GM10847 (cell line): Measurements from ENCODE around the gene C17orf107.

Source experiments
- POLR2A ChIP-seq: IDR thresholded peaks from 2 replicates; pipeline ENCODE4 v1.6.1; 2011; ENCODE audit not compliant: insufficient read length; ENCODE audit errors: extremely low read depth

Gene C17orf107

GRCh38 chr17:4872786-4873185 is 26.6 kb upstream of the C17orf107 start:
- no peak for TF ChIP-seq POLR2A

GRCh38 chr17:4877089-4877488 is 22.2 kb upstream of the C17orf107 start:
- TF ChIP-seq POLR2A = no peak

DNA sequence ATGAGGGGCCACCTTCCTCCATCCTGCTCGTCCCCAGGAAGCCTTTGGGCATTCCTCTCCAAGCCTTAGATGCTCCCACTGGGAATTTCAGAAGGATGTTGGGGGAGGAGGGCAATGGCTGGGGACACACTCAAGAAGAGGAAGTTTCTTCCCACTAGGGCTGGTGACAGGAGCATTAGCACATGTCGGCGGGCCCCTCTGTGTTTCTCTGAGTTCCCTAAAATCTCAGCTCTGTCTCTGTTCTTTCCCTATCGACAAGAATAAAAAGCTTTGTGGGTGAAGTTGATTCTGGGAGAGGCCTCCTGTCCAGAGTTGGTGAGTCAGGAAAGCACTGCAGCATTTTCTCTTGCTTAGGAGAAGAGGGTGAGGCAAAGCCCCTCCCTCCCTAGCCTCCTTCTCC is 19.7 kb upstream of the C17orf107 start:
- no peak for TF ChIP-seq POLR2A

GRCh38 chr17:4880857-4881256 is 18.5 kb upstream of the C17orf107 start:
- no peak for TF ChIP-seq POLR2A

DNA sequence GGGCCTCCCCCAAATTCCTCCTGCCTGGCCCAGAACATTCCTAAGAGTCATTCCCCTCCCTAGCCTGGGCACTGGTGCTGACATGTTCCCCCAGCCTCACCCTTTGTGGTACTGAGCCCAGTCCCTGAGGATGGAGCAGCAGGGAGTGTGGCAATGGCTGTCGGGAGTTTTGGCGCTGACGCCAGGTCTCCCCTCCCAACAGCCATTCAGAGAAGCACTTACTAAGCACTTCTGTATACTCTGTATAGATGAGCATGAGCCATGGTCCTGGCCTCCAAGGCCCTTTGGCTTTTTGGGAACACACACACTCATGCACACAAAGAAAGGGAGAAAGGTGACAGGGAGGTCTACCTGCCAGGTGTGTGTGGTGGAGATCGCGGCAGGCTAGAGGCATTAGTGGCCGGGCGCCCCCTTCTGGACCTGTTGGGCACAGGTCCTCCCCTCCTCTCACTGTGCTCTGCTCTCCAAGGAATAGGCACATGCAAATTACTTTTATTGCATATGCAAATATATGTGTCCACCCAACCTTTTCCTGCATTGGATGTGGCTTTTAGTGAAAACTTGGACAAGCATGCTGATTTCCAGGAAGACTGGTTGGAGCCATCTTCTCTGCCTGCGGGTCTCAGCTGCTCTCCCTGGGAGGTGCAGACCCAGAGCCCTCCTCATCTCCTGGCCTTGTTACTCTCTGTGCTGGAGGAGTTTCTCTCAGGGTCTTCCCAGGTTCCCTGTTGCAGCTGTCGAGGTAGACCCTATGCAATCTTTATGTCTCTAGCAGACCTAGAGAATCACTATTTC is 17.4 kb upstream of the C17orf107 start:
- TF ChIP-seq POLR2A = no peak

DNA sequence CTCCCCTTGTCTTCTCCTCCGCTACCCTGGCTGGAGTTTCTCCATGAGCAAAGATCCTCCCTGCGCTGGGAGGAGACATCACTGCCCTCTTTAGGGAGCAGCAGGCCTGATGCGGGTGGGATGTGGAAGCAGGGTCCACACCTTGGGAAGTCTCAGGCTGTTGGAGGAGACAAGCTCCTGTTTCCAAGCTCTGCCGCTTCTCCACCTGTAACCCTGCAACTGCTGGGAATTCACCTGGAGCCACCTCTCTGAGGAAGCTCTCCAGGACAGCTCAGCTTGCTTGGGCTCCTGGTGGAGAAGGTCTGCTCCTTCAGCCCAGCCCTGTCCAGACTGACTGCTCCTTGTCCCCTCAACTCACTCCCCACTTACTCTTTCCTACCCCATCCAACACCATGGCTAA is 14.8 kb upstream of the C17orf107 start:
- TF ChIP-seq POLR2A = no peak

GRCh38 chr17:4886830-4887229 is 12.5 kb upstream of the C17orf107 start:
- no peak for TF ChIP-seq POLR2A

DNA sequence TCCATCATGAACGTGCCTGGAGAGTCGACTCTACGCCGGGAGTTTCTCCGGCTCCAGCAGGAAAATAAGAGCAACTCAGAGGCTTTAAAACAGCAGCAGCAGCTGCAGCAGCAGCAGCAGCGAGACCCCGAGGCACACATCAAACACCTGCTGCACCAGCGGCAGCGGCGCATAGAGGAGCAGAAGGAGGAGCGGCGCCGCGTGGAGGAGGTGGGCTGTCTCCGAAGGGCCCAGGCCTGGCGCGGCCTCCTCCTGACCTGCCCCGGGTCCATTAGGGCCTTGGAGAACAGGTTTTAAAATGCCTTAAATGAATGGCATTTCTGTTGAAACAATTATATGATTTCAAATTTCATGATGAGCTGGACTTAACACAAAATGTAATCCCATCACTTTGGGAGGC is 11.8 kb upstream of the C17orf107 start:
- TF ChIP-seq POLR2A = no peak

DNA sequence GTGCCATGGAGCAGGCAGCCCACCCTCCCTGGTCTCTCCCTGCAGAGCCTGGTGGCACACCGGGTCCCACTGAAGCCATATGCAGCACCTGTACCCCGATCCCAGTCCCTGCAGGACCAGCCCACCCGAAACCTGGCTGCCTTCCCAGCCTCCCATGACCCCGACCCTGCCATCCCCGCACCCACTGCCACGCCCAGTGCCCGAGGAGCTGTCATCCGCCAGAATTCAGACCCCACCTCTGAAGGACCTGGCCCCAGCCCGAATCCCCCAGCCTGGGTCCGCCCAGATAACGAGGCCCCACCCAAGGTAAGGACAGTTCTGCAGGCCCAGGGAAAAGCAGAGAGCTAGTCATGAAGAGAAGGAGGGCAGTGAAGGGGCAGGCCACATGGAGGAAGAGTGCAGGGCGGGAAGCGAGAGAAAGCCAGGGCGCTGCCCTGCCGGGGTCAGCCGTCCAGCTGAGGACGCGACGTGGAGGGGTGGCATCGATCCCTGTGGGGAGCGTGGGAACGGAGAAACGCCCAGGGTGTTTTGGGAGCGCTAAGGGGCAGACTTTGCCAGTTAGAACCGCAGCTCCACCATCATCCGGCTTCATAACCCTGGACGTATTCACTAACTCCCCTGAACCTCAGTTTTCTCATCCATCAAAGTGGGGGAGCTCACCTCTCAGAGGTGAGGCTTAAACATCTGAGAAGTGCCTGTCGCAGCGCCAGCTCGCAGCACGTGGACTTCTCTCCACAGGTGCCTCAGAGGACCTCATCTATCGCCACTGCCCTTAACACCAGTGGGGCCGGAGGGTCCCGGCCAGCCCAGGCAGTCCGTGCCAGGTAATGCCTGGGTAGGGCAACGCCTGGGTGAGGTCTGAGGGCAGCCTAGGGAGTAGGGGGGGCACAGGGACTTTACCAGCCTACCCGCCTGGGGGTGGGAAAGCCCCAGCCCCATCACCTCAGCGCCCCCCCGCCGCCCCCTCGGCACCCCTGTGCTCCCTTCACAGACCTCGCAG is 7.6 kb upstream of the C17orf107 start:
- no peak for TF ChIP-seq POLR2A

- no peak for TF ChIP-seq POLR2A
These were observed 6.7 kb upstream of the C17orf107 start for GRCh38 chr17:4892499-4893221.

DNA sequence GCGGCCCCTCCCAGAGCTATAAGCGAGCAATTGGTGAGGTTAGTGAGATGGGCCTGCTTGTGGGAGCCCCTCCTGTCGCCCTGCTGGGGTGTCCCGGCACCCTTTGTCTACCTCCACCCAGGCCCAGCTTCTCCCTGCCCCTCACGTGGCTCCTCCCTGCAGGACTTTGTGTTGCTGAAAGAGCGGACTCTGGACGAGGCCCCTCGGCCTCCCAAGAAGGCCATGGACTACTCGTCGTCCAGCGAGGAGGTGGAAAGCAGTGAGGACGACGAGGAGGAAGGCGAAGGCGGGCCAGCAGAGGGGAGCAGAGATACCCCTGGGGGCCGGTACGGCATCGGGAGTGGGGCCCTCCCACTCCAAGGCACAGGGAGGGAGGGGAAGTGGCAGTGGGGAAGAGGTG is 6.1 kb upstream of the C17orf107 start:
- TF ChIP-seq POLR2A = no peak

- TF ChIP-seq POLR2A = no peak
These were observed 5.4 kb upstream of the C17orf107 start for GRCh38 chr17:4893721-4894560.

GRCh38 chr17:4895121-4895520 is 4.2 kb upstream of the C17orf107 start:
- no peak for TF ChIP-seq POLR2A

DNA sequence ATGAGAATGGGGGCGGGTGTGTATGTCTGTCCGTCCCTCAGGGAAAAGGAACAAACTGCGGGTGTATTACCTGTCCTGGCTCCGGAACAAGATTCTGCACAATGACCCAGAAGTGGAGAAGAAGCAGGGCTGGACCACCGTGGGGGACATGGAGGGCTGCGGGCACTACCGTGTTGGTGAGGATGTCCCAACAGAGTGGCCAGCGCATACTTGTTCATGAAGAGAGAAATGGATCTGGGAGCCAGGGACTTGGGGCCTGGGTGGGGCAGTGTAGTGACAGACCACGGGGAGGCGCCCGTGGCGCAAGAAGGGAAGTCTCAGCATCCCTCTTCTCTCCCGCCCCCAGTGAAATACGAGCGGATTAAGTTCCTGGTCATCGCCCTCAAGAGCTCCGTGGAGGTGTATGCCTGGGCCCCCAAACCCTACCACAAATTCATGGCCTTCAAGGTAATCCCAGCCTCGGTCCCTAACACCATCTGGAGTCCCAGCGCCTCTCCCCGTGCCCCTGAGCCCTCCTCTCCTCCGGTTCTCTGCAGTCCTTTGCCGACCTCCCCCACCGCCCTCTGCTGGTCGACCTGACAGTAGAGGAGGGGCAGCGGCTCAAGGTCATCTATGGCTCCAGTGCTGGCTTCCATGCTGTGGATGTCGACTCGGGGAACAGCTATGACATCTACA is 3.5 kb upstream of the C17orf107 start:
- TF ChIP-seq POLR2A = no peak
